Activated CD4-positive, alpha-beta memory T cell treated with anti-CD3 and anti-CD28 coated beads, Interleukin-2, amount 10 ng/mL, durations not matched to agents 7 days and 5 days (primary cell): ENCODE measurements around the gene SEMA4D. TPM values are rescaled to one million over a fixed set of nuclear protein-coding genes. Genes with fewer than 3 reads are reported as not detected.

Experiments
- CTCF ChIA-PET: fragments of 350-600 bp; sonication (Branson Sonifier 250); formaldehyde crosslinking; loops from one replicate; lab custom pipeline; 2021; ENCODE audit warnings: antibody characterized with exemption, inconsistent platforms; lab: Charles Lee
- POLR2A ChIA-PET: fragments of 350-600 bp; sonication (Branson Sonifier 250); formaldehyde crosslinking; loops from one replicate; lab custom pipeline; 2021; ENCODE audit warnings: antibody characterized with exemption; lab: Charles Lee
- DNase-seq: peaks from one replicate; pipeline ENCODE4 v3.0.0-alpha.2; 2020
- H3K27ac Mint-ChIP-seq: one replicate; pipeline ENCODE4 v1.8.0; 2021; ENCODE audit warnings: mild to moderate bottlenecking, mixed read lengths
- H3K27me3 Mint-ChIP-seq: one replicate; pipeline ENCODE4 v1.8.0; 2021; ENCODE audit warnings: mixed read lengths
- H3K36me3 Mint-ChIP-seq: one replicate; pipeline ENCODE4 v1.8.0; 2021; ENCODE audit warnings: low read depth, mixed read lengths
- H3K4me1 Mint-ChIP-seq: one replicate; pipeline ENCODE4 v1.8.0; 2021; ENCODE audit warnings: mixed read lengths
- H3K4me3 Mint-ChIP-seq: one replicate; pipeline ENCODE4 v1.8.0; 2021; ENCODE audit warnings: mild to moderate bottlenecking, mixed read lengths
- H3K9me3 Mint-ChIP-seq: one replicate; pipeline ENCODE4 v1.8.0; 2021; ENCODE audit warnings: mixed read lengths
- total RNA-seq, 2 experiments: library from RNA; stranded (reverse); gene quantifications; one replicate each; pipeline ENCODE4 v1.2.3, GENCODE V29; 2021

SEMA4D gene
- total RNA-seq, 2 experiments from 2014 or later = 339 to 350 TPM

- DNase-seq = no peak
- H3K4me1 Mint-ChIP-seq = peaks cover 41% of the 10 kb centered on the region
- ChIA-PET POLR2A (no interaction called here), CTCF (no interaction called here)
- H3K27me3 Mint-ChIP-seq = no peaks in the 10 kb centered on the region
- no peak overlapping the region for H3K27ac Mint-ChIP-seq
- H3K36me3 Mint-ChIP-seq = peaks cover 11% of the 10 kb centered on the region
- no peak overlapping the region for H3K4me3 Mint-ChIP-seq
- no peaks in the 10 kb centered on the region for H3K9me3 Mint-ChIP-seq
These were observed 17.0 kb upstream of the SEMA4D start for GRCh38 chr9:89514956-89515355.

DNA sequence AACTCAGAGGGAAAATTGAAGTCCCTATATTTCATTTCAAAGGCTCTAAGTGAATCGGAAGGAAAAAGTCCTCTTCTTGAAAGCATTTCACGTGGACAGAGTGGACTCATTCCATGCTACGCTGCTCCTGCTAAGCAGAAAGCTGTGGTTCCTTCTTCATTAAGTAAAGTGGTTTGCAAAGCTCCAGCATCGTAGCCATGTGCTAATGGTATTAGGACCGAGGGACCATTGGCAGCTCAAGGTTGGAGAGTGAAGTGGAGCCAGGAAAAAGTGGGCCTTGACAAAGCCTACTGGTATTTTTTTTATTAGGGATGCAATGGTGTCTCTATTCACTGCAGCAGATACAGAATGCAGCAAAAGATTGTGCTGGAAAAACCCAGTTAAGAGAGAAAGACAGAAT lies 16.4 kb upstream of the SEMA4D start:
- H3K4me1 Mint-ChIP-seq = peaks cover 38% of the 10 kb centered on the region
- no peaks in the 10 kb centered on the region for H3K27me3 Mint-ChIP-seq
- DNase-seq = no peak
- ChIA-PET POLR2A (interaction anchor here (2.8 kb wide), 1 partner anchor 8 kb away, joined by 10 read pairs; no protein-coding TSS in a partner anchor), CTCF (no interaction called here)
- H3K4me3 Mint-ChIP-seq = no peak overlapping the region
- H3K9me3 Mint-ChIP-seq = no peaks in the 10 kb centered on the region
- no peak overlapping the region for H3K27ac Mint-ChIP-seq
- peaks cover 8% of the 10 kb centered on the region for H3K36me3 Mint-ChIP-seq

- H3K27ac Mint-ChIP-seq = no peak overlapping the region
- H3K27me3 Mint-ChIP-seq = no peaks in the 10 kb centered on the region
- ChIA-PET CTCF (no interaction called here), POLR2A (interaction anchor here (2.8 kb wide), 1 partner anchor 9 kb away, joined by 10 read pairs; no protein-coding TSS in a partner anchor)
- H3K4me3 Mint-ChIP-seq = no peak overlapping the region
- no peak for DNase-seq
- no peaks in the 10 kb centered on the region for H3K9me3 Mint-ChIP-seq
- peaks cover 8% of the 10 kb centered on the region for H3K36me3 Mint-ChIP-seq
- peaks cover 38% of the 10 kb centered on the region for H3K4me1 Mint-ChIP-seq
These were observed 15.9 kb upstream of the SEMA4D start for GRCh38 chr9:89513837-89514236.

DNA sequence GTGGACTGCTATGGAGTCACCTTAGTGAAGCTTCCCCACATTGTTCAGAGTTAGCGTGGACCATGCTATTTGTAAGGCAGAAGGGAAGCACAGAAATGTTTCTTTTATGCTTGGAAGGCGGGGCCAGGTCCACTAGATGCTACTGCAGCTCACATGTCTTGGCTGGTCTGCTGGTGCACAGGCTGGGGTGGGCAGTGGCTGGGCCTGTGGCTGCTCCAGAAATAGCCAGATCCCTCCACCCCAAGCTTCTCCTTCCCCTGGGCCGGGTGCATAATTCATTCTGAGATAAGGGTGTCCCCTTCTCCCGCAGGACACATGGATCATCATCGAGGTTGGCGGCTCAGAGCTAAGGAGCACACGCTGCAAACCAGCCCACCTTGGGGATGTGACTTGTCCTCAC lies 14.5 kb upstream of the SEMA4D start:
- Mint-ChIP-seq H3K27ac (no peak overlapping the region), H3K9me3 (no peaks in the 10 kb centered on the region), H3K36me3 (peaks cover 8% of the 10 kb centered on the region), H3K4me1 (peaks cover 42% of the 10 kb centered on the region), H3K4me3 (no peak overlapping the region), H3K27me3 (no peaks in the 10 kb centered on the region)
- DNase-seq = no peak
- ChIA-PET POLR2A (interaction anchor here (1.0 to 2.8 kb wide), 3 partner anchors 10 to 24 kb away, joined by 3 to 10 read pairs (median 3); no protein-coding TSS in a partner anchor), CTCF (interaction anchor here (1.3 kb wide), 1 partner anchor 10 kb away, joined by 3 read pairs; no protein-coding TSS in a partner anchor)

GRCh38 chr9:89508951-89509615 lies 11.2 kb upstream of the SEMA4D start:
- H3K27me3 Mint-ChIP-seq = no peaks in the 10 kb centered on the region
- DNase-seq = no peak
- H3K27ac Mint-ChIP-seq = no peak overlapping the region
- peaks cover 56% of the 10 kb centered on the region for H3K4me1 Mint-ChIP-seq
- POLR2A ChIA-PET = no interaction called here
- no peak overlapping the region for H3K4me3 Mint-ChIP-seq
- CTCF ChIA-PET = interaction anchor here (1.2 kb wide), 1 partner anchor 80 kb away, joined by 3 read pairs; no protein-coding TSS in a partner anchor
- no peaks in the 10 kb centered on the region for H3K9me3 Mint-ChIP-seq
- H3K36me3 Mint-ChIP-seq = peaks cover 8% of the 10 kb centered on the region

DNA sequence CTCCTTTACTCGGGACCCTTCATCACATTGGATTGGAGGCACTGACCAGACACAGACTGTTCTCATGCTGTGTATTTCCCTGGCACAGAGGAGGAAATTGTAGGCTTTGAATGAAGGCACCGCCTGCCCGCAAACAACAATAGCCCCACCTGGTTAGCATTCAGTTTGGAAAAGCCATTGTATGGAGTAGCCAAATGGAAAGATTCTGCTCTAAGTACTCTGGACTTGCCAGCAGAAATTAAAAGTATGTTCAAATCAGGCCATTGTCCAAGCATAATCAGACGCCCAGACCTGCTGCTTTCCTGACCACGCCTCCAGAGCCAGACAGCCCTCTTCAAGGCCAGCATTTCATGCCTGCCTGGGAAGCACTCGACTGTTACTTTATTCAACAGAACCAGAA lies 8.0 kb upstream of the SEMA4D start:
- Mint-ChIP-seq H3K4me1 (peaks cover 76% of the 10 kb centered on the region), H3K4me3 (no peak overlapping the region), H3K36me3 (peaks cover 5% of the 10 kb centered on the region), H3K27ac (no peak overlapping the region), H3K9me3 (no peaks in the 10 kb centered on the region), H3K27me3 (no peaks in the 10 kb centered on the region)
- ChIA-PET POLR2A (no interaction called here), CTCF (no interaction called here)
- DNase-seq = no peak

GRCh38 chr9:89505048-89505447 lies 7.1 kb upstream of the SEMA4D start:
- POLR2A ChIA-PET = no interaction called here
- H3K27ac Mint-ChIP-seq = no peak overlapping the region
- CTCF ChIA-PET = no interaction called here
- no peaks in the 10 kb centered on the region for H3K27me3 Mint-ChIP-seq
- H3K36me3 Mint-ChIP-seq = no peaks in the 10 kb centered on the region
- peaks cover 77% of the 10 kb centered on the region for H3K4me1 Mint-ChIP-seq
- DNase-seq = no peak
- no peaks in the 10 kb centered on the region for H3K9me3 Mint-ChIP-seq
- H3K4me3 Mint-ChIP-seq = no peak overlapping the region

DNA sequence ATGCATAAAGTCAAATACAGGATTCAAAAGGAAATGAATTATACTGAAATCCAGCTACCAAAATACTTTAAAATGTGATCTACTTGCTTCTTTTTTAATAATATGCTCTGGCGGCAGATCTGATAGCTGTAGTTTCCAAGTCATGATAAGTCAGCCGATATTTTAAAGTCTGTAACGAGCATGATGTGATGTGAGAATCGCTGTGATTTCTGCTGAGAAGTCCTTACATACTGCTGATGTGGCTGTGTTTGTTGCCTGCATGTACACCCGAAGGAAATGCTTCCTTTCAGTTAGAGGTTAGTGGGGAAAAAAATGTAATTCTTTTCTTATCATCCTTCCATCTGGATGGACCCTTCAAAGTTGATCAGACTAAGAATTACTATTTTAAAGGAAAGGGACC lies 4.8 kb upstream of the SEMA4D start:
- no peak for DNase-seq
- Mint-ChIP-seq H3K27ac (peak overlapping the region; percentile 96), H3K4me3 (peak overlapping the region; percentile 26), H3K27me3 (no peaks in the 10 kb centered on the region), H3K9me3 (no peaks in the 10 kb centered on the region), H3K4me1 (peaks cover 78% of the 10 kb centered on the region), H3K36me3 (peaks cover 5% of the 10 kb centered on the region)
- ChIA-PET POLR2A (interaction anchor here (0.6 to 4.2 kb wide), 18 partner anchors 8 to 226 kb away, joined by 3 to 77 read pairs (median 4); partner anchors contain the start of gene CKS2), CTCF (interaction anchor here (0.8 to 3.7 kb wide), 10 partner anchors 10 to 93 kb away, joined by 3 to 33 read pairs (median 4); no protein-coding TSS in a partner anchor)

GRCh38 chr9:89502038-89502601 lies 4.2 kb upstream of the SEMA4D start:
- POLR2A ChIA-PET = interaction anchor here (0.6 to 4.2 kb wide), 21 partner anchors 9 to 226 kb away, joined by 3 to 77 read pairs (median 4); partner anchors contain the start of gene CKS2
- Mint-ChIP-seq H3K27ac (peak overlapping the region; percentile 96), H3K4me1 (peaks cover 73% of the 10 kb centered on the region), H3K9me3 (no peaks in the 10 kb centered on the region), H3K27me3 (no peaks in the 10 kb centered on the region), H3K36me3 (peaks cover 5% of the 10 kb centered on the region), H3K4me3 (peak overlapping the region; percentile 26)
- CTCF ChIA-PET = interaction anchor here (0.8 to 3.7 kb wide), 12 partner anchors 11 to 94 kb away, joined by 3 to 33 read pairs (median 4); no protein-coding TSS in a partner anchor
- peak; percentile 80 for DNase-seq

- ChIA-PET POLR2A (interaction anchor here (0.7 to 4.2 kb wide), 13 partner anchors 11 to 190 kb away, joined by 3 to 77 read pairs (median 10); partner anchors contain the start of gene CKS2), CTCF (interaction anchor here (0.9 to 3.7 kb wide), 6 partner anchors 16 to 93 kb away, joined by 3 to 33 read pairs (median 3); no protein-coding TSS in a partner anchor)
- H3K27me3 Mint-ChIP-seq = no peaks in the 10 kb centered on the region
- H3K36me3 Mint-ChIP-seq = peaks cover 12% of the 10 kb centered on the region
- H3K4me1 Mint-ChIP-seq = peaks cover 66% of the 10 kb centered on the region
- no peaks in the 10 kb centered on the region for H3K9me3 Mint-ChIP-seq
- no peak overlapping the region for H3K4me3 Mint-ChIP-seq
- H3K27ac Mint-ChIP-seq = peak overlapping the region; percentile 96
- DNase-seq = no peak
These were observed 3.5 kb upstream of the SEMA4D start for GRCh38 chr9:89501311-89501898.

GRCh38 chr9:89500008-89500407 lies 2.1 kb upstream of the SEMA4D start:
- DNase-seq = no peak
- Mint-ChIP-seq H3K27ac (peak overlapping the region; percentile 91), H3K9me3 (no peaks in the 10 kb centered on the region), H3K4me1 (peaks cover 74% of the 10 kb centered on the region), H3K27me3 (no peaks in the 10 kb centered on the region), H3K4me3 (no peak overlapping the region), H3K36me3 (peaks cover 24% of the 10 kb centered on the region)
- POLR2A ChIA-PET = interaction anchor here (0.9 to 2.1 kb wide), 6 partner anchors 18 to 82 kb away, joined by 3 to 20 read pairs (median 9); no protein-coding TSS in a partner anchor
- CTCF ChIA-PET = interaction anchor here (0.6 kb wide), 1 partner anchor 103 kb away, joined by 3 read pairs; no protein-coding TSS in a partner anchor

- POLR2A ChIA-PET = interaction anchor here (0.9 to 2.1 kb wide), 18 partner anchors 9 to 188 kb away, joined by 3 to 20 read pairs (median 4); partner anchors contain the start of gene CKS2
- peak; percentile 80 for DNase-seq
- Mint-ChIP-seq H3K27me3 (no peaks in the 10 kb centered on the region), H3K4me3 (peak overlapping the region; percentile 82), H3K36me3 (peaks cover 33% of the 10 kb centered on the region), H3K4me1 (peaks cover 82% of the 10 kb centered on the region), H3K9me3 (no peaks in the 10 kb centered on the region), H3K27ac (peak overlapping the region; percentile 91)
- CTCF ChIA-PET = interaction anchor here (1.4 to 1.9 kb wide), 3 partner anchors 24 to 70 kb away, joined by 4 to 15 read pairs (median 5); no protein-coding TSS in a partner anchor
These were observed 1.1 kb upstream of the SEMA4D start for GRCh38 chr9:89498852-89499480.
